Breast epithelium (tissue), 4 donors: ENCODE results near the gene UPK1B. TPM values are rescaled to one million over a fixed set of nuclear protein-coding genes. Genes with fewer than 3 reads are reported as not detected.
"Not testable (repeated sequence)": the region's sequence is repeated elsewhere in the genome, so short reads cannot be mapped to it uniquely, and the experiment has no call there.

Experiments
- DNase-seq, 2 donors: peaks; one replicate each; pipeline ENCODE4 v3.0.0-alpha.2; 2019; ENCODE audit warnings: low spot score in 2 of 2
- H3K27ac ChIP-seq, 2 donors: fragments of 200-600 bp; sonication (generic) in 1 of 2; one replicate each; pipeline ENCODE4 v1.5.1; 2016 to 2019; ENCODE audit warnings: mild to moderate bottlenecking in 1 of 2
- H3K27me3 ChIP-seq, 2 donors: fragments of 200-600 bp; sonication (generic) in 1 of 2; one replicate each; pipeline versions ENCODE4 v1.5.1 to v1.6.0; 2017 to 2019; ENCODE audit warnings: control low read depth in 1 of 2, mild to moderate bottlenecking in 1 of 2
- H3K36me3 ChIP-seq: fragments of 200-600 bp; one replicate; pipeline ENCODE4 v1.5.1; 2019
- H3K4me1 ChIP-seq, 2 donors: fragments of 200-600 bp; sonication (generic); one replicate each; pipeline ENCODE4 v1.5.1; 2016 to 2019; ENCODE audit warnings: control low read depth in 1 of 2
- H3K4me3 ChIP-seq, 3 donors: fragments of 200-600 bp; sonication (generic); 1 replicate in 2 of 3; 2 replicates in 1 of 3; pipeline ENCODE4 v1.5.1; 2016 to 2019; ENCODE audit warnings: mild to moderate bottlenecking in 3 of 3, moderate library complexity in 2 of 3
- H3K9me3 ChIP-seq, 2 donors: fragments of 200-600 bp; sonication (generic) in 1 of 2; one replicate each; pipeline ENCODE4 v1.5.1; 2016 to 2019; ENCODE audit warnings: control low read depth in 1 of 2
- POLR2A ChIP-seq: fragments of 450-650 bp; IDR thresholded peaks from one replicate; pipeline ENCODE4 v1.6.1; 2016; ENCODE audit warnings: antibody characterized with exemption, mild to moderate bottlenecking, moderate library complexity
- POLR2AphosphoS5 ChIP-seq, 3 donors: sonication (generic); formaldehyde crosslinking; IDR thresholded peaks; one replicate each; pipeline ENCODE4 v1.6.1; 2017; ENCODE audit warnings: antibody characterized with exemption in 3 of 3
- intact Hi-C: fragments of 100-400 bp; cut with DNase I; formaldehyde crosslinking; loops from one replicate; pipeline ENCODE4 v1.15.1; 2023; ENCODE audit warnings: low total_unique reads
- total RNA-seq, 3 donors: library from RNA; depleted of rRNA; stranded (reverse); fragments of >200 nt; gene quantifications; one replicate each; pipeline ENCODE4 v1.1.0, GENCODE V29; 2016
- TF ChIP-seq, protein P1 (sequence below), 3 donors: fragments of 450-650 bp; IDR thresholded peaks; one replicate each; pipeline ENCODE4 v1.5.1; 2016 to 2017; ENCODE audit warnings: antibody characterized with exemption in 3 of 3, mild to moderate bottlenecking in 3 of 3, moderate library complexity in 3 of 3

UPK1B gene
- total RNA-seq, 3 donors from 2014 or later = 6.7 TPM; not detected in 2

- H3K27ac ChIP-seq = no peak overlapping the region
- intact Hi-C loops = no loop called here
- no peak for DNase-seq
- no peaks in the 10 kb centered on the region for H3K4me1 ChIP-seq
- no peaks in the 10 kb centered on the region for H3K27me3 ChIP-seq
- TF ChIP-seq, protein P1, sequence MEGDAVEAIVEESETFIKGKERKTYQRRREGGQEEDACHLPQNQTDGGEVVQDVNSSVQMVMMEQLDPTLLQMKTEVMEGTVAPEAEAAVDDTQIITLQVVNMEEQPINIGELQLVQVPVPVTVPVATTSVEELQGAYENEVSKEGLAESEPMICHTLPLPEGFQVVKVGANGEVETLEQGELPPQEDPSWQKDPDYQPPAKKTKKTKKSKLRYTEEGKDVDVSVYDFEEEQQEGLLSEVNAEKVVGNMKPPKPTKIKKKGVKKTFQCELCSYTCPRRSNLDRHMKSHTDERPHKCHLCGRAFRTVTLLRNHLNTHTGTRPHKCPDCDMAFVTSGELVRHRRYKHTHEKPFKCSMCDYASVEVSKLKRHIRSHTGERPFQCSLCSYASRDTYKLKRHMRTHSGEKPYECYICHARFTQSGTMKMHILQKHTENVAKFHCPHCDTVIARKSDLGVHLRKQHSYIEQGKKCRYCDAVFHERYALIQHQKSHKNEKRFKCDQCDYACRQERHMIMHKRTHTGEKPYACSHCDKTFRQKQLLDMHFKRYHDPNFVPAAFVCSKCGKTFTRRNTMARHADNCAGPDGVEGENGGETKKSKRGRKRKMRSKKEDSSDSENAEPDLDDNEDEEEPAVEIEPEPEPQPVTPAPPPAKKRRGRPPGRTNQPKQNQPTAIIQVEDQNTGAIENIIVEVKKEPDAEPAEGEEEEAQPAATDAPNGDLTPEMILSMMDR (IDR thresholded peaks at IDR 0.05) = no peak
- TF ChIP-seq POLR2AphosphoS5 (IDR thresholded peaks at IDR 0.05) (no peak), POLR2A (no peak)
- H3K4me3 ChIP-seq = no peak overlapping the region
- H3K36me3 ChIP-seq = no peaks in the 10 kb centered on the region
- no peaks in the 10 kb centered on the region for H3K9me3 ChIP-seq
Measured at GRCh38 chr3:119238363-119238762, 65.0 kb downstream of the UPK1B start.

DNA sequence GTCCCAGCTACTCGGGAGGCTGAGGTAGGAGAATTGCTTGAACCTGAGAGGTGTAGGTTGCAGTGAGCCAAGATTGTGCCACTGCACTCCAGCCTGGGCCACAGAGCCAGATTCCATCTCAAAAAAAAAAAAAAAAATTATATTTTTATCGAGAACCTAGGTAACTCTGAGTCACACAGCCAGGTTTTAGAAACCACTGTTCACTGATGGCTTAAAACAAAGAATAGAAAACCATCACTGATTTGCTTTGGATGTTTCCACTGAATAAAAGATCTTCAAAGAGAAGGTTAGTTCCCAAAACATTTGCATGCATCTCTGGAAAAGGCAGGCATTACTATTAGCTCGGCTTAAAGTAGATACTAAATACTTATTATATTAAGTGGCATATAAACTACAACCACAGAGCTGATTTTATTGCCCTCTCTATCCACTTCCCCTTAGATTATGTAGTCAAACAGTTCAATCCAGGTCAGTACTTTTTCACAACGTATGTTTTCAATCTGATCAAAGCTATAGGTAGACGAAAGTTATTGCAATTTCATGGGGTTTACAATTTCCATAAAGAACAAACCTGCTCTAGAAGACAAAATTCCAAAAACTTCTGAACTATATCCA, 65.9 kb downstream of the UPK1B start:
- no peaks in the 10 kb centered on the region for H3K27me3 ChIP-seq
- H3K9me3 ChIP-seq = no peaks in the 10 kb centered on the region
- no peaks in the 10 kb centered on the region for H3K4me1 ChIP-seq
- TF ChIP-seq POLR2A (no peak), POLR2AphosphoS5 (IDR thresholded peaks at IDR 0.05) (no peak)
- TF ChIP-seq, protein P1 (IDR thresholded peaks at IDR 0.05) = no peak
- intact Hi-C loops = no loop called here
- peak overlapping the region; percentile 76 to 83 (median 83) for H3K4me3 ChIP-seq
- no peaks in the 10 kb centered on the region for H3K36me3 ChIP-seq
- H3K27ac ChIP-seq = peak overlapping the region; percentile 43 to 91
- no peak for DNase-seq

GRCh38 chr3:119240101-119240590, 66.7 kb downstream of the UPK1B start:
- TF ChIP-seq POLR2A (no peak), POLR2AphosphoS5 (IDR thresholded peaks at IDR 0.05) (no peak)
- TF ChIP-seq, protein P1 (IDR thresholded peaks at IDR 0.05) = no peak
- Histone ChIP-seq H3K27me3 (no peaks in the 10 kb centered on the region), H3K4me3 (peak overlapping the region; percentile 76 to 83 (median 83)), H3K27ac (peak overlapping the region; percentile 91 to 97), H3K9me3 (no peaks in the 10 kb centered on the region), H3K36me3 (no peaks in the 10 kb centered on the region), H3K4me1 (no peaks in the 10 kb centered on the region)
- no peak for DNase-seq
- intact Hi-C loops = no loop called here

- no peaks in the 10 kb centered on the region for H3K9me3 ChIP-seq
- intact Hi-C loops = no loop called here
- H3K4me1 ChIP-seq = no peaks in the 10 kb centered on the region
- TF ChIP-seq POLR2AphosphoS5 (IDR thresholded peaks at IDR 0.05) = peak; percentile 60 to 68 (median 60)
- TF ChIP-seq, protein P1 (IDR thresholded peaks at IDR 0.05) = no peak
- peak; percentile 40 for TF ChIP-seq POLR2A
- H3K36me3 ChIP-seq = no peaks in the 10 kb centered on the region
- DNase-seq = peak; percentile 67 to 83
- H3K27ac ChIP-seq = peak within 1 kb of the TSS; percentile 91 to 97
- H3K4me3 ChIP-seq = peak within 1 kb of the TSS; percentile 76 to 83 (median 83)
- H3K27me3 ChIP-seq = no peaks in the 10 kb centered on the region
Measured at GRCh38 chr3:119240591-119241434, 67.4 kb downstream of the UPK1B start, which contains the start of gene B4GALT4. TSS of gene B4GALT4 (minus strand) at chr3:119240878. CDS start at chr3:119230099, 10,779 bp downstream.

- H3K27ac ChIP-seq, H3K9me3 ChIP-seq, DNase-seq, H3K36me3 ChIP-seq, H3K27me3 ChIP-seq, intact Hi-C loops, H3K4me3 ChIP-seq, H3K4me1 ChIP-seq: not testable (repeated sequence)
Measured at GRCh38 chr3:119242387-119243057, 69.1 kb downstream of the UPK1B start.

GRCh38 chr3:119243058-119243529, 69.7 kb downstream of the UPK1B start:
- H3K27me3 ChIP-seq, H3K9me3 ChIP-seq, H3K27ac ChIP-seq, DNase-seq, H3K4me3 ChIP-seq, H3K36me3 ChIP-seq, H3K4me1 ChIP-seq, intact Hi-C loops: not testable (repeated sequence)
